ENCODE results near the gene IL34. TPM values are rescaled to one million over a fixed set of nuclear protein-coding genes. Genes with fewer than 3 reads are reported as not detected.

The IL34 gene
- total and polyA plus RNA-seq, 2 of the 13 experiments (the other 11 are each of a cell fraction or from before 2014, with no cell fraction given): 1.2 to 1.3 TPM

DNA sequence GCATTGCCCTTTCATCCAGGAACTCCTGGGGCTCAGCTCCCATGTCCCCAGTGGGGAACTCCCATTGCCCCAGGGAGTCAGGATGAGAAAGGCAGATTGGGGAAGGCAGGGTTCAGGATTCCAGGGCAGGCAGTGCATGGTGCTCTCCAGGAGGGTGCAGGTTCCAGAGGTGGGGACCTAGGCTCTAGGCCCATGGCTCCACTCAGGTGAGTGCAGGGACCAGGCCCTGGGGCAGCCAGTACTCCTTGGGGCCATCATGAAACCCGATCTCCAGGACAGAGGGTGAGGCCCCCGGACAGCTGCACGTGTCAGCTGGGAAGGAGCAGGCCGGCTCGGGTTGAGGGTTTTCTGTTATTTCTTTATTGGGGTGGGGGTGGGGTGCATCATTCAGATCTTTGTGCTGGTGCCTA lies 40.7 kb downstream of the IL34 start (continued):
- no peak for TF ChIP-seq ZNF350 (CRISPR knock-in tag; IDR thresholded peaks at IDR 0.05; ENCODE audit: borderline replicate concordance, low read depth)
- no peak for TF ChIP-seq KDM4B (CRISPR knock-in tag; IDR thresholded peaks at IDR 0.05)
- TF ChIP-seq, protein P1, sequence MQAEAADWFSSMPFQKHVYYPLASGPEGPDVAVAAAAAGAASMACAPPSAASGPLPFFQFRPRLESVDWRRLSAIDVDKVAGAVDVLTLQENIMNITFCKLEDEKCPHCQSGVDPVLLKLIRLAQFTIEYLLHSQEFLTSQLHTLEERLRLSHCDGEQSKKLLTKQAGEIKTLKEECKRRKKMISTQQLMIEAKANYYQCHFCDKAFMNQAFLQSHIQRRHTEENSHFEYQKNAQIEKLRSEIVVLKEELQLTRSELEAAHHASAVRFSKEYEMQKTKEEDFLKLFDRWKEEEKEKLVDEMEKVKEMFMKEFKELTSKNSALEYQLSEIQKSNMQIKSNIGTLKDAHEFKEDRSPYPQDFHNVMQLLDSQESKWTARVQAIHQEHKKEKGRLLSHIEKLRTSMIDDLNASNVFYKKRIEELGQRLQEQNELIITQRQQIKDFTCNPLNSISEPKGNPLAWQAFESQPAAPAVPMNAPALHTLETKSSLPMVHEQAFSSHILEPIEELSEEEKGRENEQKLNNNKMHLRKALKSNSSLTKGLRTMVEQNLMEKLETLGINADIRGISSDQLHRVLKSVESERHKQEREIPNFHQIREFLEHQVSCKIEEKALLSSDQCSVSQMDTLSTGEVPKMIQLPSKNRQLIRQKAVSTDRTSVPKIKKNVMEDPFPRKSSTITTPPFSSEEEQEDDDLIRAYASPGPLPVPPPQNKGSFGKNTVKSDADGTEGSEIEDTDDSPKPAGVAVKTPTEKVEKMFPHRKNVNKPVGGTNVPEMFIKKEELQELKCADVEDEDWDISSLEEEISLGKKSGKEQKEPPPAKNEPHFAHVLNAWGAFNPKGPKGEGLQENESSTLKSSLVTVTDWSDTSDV (CRISPR knock-in tag; IDR thresholded peaks at IDR 0.05): no peak
- no peak for TF ChIP-seq FOXC1 (CRISPR knock-in tag; IDR thresholded peaks at IDR 0.05; ENCODE audit: borderline replicate concordance)
- TF ChIP-seq, protein P2, sequence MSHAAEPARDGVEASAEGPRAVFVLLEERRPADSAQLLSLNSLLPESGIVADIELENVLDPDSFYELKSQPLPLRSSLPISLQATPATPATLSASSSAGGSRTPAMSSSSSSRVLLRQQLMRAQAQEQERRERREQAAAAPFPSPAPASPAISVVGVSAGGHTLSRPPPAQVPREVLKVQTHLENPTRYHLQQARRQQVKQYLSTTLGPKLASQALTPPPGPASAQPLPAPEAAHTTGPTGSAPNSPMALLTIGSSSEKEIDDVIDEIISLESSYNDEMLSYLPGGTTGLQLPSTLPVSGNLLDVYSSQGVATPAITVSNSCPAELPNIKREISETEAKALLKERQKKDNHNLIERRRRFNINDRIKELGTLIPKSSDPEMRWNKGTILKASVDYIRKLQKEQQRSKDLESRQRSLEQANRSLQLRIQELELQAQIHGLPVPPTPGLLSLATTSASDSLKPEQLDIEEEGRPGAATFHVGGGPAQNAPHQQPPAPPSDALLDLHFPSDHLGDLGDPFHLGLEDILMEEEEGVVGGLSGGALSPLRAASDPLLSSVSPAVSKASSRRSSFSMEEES (CRISPR knock-in tag; IDR thresholded peaks at IDR 0.05): no peak
- TF ChIP-seq ZNF3 (CRISPR knock-in tag; IDR thresholded peaks at IDR 0.05): no peak
- peak; percentile 96 for TF ChIP-seq SIX4 (CRISPR knock-in tag; IDR thresholded peaks at IDR 0.05)
- no peak for TF ChIP-seq ZNF451 (CRISPR knock-in tag; IDR thresholded peaks at IDR 0.05)
- TF ChIP-seq ZNF550 (CRISPR knock-in tag; IDR thresholded peaks at IDR 0.05; ENCODE audit: borderline replicate concordance): no peak
- peak; percentile 94 for TF ChIP-seq SIX1 (CRISPR knock-in tag; IDR thresholded peaks at IDR 0.05; ENCODE audit: borderline replicate concordance)
- TF ChIP-seq, protein P3, sequence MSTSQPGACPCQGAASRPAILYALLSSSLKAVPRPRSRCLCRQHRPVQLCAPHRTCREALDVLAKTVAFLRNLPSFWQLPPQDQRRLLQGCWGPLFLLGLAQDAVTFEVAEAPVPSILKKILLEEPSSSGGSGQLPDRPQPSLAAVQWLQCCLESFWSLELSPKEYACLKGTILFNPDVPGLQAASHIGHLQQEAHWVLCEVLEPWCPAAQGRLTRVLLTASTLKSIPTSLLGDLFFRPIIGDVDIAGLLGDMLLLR (CRISPR knock-in tag; IDR thresholded peaks at IDR 0.05): no peak
- TF ChIP-seq, protein P4, sequence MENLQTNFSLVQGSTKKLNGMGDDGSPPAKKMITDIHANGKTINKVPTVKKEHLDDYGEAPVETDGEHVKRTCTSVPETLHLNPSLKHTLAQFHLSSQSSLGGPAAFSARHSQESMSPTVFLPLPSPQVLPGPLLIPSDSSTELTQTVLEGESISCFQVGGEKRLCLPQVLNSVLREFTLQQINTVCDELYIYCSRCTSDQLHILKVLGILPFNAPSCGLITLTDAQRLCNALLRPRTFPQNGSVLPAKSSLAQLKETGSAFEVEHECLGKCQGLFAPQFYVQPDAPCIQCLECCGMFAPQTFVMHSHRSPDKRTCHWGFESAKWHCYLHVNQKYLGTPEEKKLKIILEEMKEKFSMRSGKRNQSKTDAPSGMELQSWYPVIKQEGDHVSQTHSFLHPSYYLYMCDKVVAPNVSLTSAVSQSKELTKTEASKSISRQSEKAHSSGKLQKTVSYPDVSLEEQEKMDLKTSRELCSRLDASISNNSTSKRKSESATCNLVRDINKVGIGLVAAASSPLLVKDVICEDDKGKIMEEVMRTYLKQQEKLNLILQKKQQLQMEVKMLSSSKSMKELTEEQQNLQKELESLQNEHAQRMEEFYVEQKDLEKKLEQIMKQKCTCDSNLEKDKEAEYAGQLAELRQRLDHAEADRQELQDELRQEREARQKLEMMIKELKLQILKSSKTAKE (CRISPR knock-in tag; IDR thresholded peaks at IDR 0.05; ENCODE audit: borderline replicate concordance): no peak
- TF ChIP-seq ZNF329 (CRISPR knock-in tag; IDR thresholded peaks at IDR 0.05; ENCODE audit: low read depth): no peak
- TF ChIP-seq GATAD2A (CRISPR knock-in tag; IDR thresholded peaks at IDR 0.05): peak; percentile 16; the same call in 1 of the 2 replicates
